Gastroesophageal sphincter (tissue), 4 donors: ENCODE measurements around the gene KIAA1191. TPM values are rescaled to one million over a fixed set of nuclear protein-coding genes. Genes with fewer than 3 reads are reported as not detected.

Source experiments
- ATAC-seq: fragments of 150-250 bp; one replicate; pipeline ENCODE4 v1.9.1; 2016; ENCODE audit warnings: mild to moderate bottlenecking, moderate library complexity
- H3K27ac ChIP-seq, 4 donors: fragments of 200-600 bp; sonication (generic) in 3 of 4; 1 replicate in 3 of 4; 2 replicates in 1 of 4; pipeline ENCODE4 v1.5.1; 2016 to 2019
- H3K27me3 ChIP-seq: fragments of 200-600 bp; sonication (generic); one replicate; pipeline ENCODE4 v1.5.1; 2019
- H3K36me3 ChIP-seq, 2 donors: fragments of 200-600 bp; sonication (generic); one replicate each; pipeline ENCODE4 v1.5.1; 2019; ENCODE audit warnings: control low read depth in 1 of 2
- H3K4me1 ChIP-seq, 3 donors: fragments of 200-600 bp; sonication (generic); 1 replicate in 2 of 3; 2 replicates in 1 of 3; pipeline ENCODE4 v1.5.1; 2016 to 2019; ENCODE audit warnings: control low read depth in 2 of 3
- H3K4me3 ChIP-seq, 2 donors: fragments of 200-600 bp; sonication (generic); one replicate each; pipeline ENCODE4 v1.5.1; 2019; ENCODE audit warnings: mild to moderate bottlenecking in 1 of 2, moderate library complexity in 1 of 2
- H3K9me3 ChIP-seq, 3 donors: fragments of 200-600 bp; sonication (generic); one replicate each; pipeline ENCODE4 v1.5.1; 2017 to 2019; ENCODE audit warnings: control low read depth in 2 of 3
- CTCF ChIP-seq, 4 experiments: fragments of 200-600 bp in 2 of 4; fragments of 450-650 bp in 2 of 4; sonication (generic) in 1 of 4; IDR thresholded peaks; one replicate each; pipeline ENCODE4 v1.5.1; 2017 to 2019; ENCODE audit warnings: antibody characterized with exemption in 4 of 4, mild to moderate bottlenecking in 2 of 4, moderate library complexity in 2 of 4
- EP300 ChIP-seq: sonication (generic); formaldehyde crosslinking; IDR thresholded peaks from one replicate; pipeline ENCODE4 v1.6.1; 2017; ENCODE audit warnings: antibody characterized with exemption, mild to moderate bottlenecking
- POLR2A ChIP-seq, 2 donors: fragments of 450-650 bp; IDR thresholded peaks; one replicate each; pipeline ENCODE4 v1.6.1; 2017; ENCODE audit warnings: antibody characterized with exemption in 2 of 2, mild to moderate bottlenecking in 2 of 2, moderate library complexity in 1 of 2
- POLR2AphosphoS5 ChIP-seq: sonication (generic); formaldehyde crosslinking; IDR thresholded peaks from one replicate; pipeline ENCODE4 v1.6.1; 2017; ENCODE audit warnings: antibody characterized with exemption
- WGBS, 2 donors: methylation state at CpG; one replicate each; pipeline ENCODE4 v1.1.5; 2018; ENCODE audit warnings: low coverage in 1 of 2; 5-methylcytosine and 5-hydroxymethylcytosine counted together
- total RNA-seq, 4 donors: library from RNA; depleted of rRNA; stranded (reverse); fragments of >200 nt; gene quantifications; one replicate each; pipeline ENCODE4 v1.1.0, GENCODE V29; 2016

KIAA1191 gene
- total RNA-seq, 4 donors from 2014 or later, result 130 to 157 (median 140) TPM

- peak overlapping the region in 2 of 4 donors; percentile 15 to 53 for H3K27ac ChIP-seq
- 68 to 72% methylated on average over 3 to 5 of the region's 6 CpGs for WGBS, 2 donors
- H3K9me3 ChIP-seq, result no peaks in the 10 kb centered on the region
- no peak overlapping the region for H3K4me3 ChIP-seq
- TF ChIP-seq POLR2A (IDR thresholded peaks at IDR 0.05), result no peak
- no peak for TF ChIP-seq CTCF (IDR thresholded peaks at IDR 0.05)
- TF ChIP-seq POLR2AphosphoS5, result no peak
- no peak for TF ChIP-seq EP300
- peak; percentile 71 for ATAC-seq
- peaks cover 0 to 77% of the 10 kb centered on the region in 2 donors for H3K36me3 ChIP-seq
- no peaks in the 10 kb centered on the region for H3K27me3 ChIP-seq
- H3K4me1 ChIP-seq, result peaks cover 0 to 48% (median 9%) of the 10 kb centered on the region in 3 donors
Observed at GRCh38 chr5:176407456-176408251, 46.1 kb upstream of the KIAA1191 start.

- TF ChIP-seq POLR2AphosphoS5 (no peak), POLR2A (IDR thresholded peaks at IDR 0.05) (no peak), EP300 (no peak), CTCF (IDR thresholded peaks at IDR 0.05) (no peak)
- Histone ChIP-seq H3K27ac (no peak overlapping the region), H3K4me1 (peaks cover 0 to 43% (median 4%) of the 10 kb centered on the region in 3 donors), H3K4me3 (no peak overlapping the region), H3K9me3 (no peaks in the 10 kb centered on the region), H3K36me3 (peaks cover 0 to 77% of the 10 kb centered on the region in 2 donors), H3K27me3 (no peaks in the 10 kb centered on the region)
- WGBS, 2 donors, result 73% methylated on average over 6 of the region's 9 CpGs; no CpG with 5 or more reads in 1 of the 2 donors
- ATAC-seq, result no peak
Observed at GRCh38 chr5:176406436-176407052, 45.0 kb upstream of the KIAA1191 start.

DNA sequence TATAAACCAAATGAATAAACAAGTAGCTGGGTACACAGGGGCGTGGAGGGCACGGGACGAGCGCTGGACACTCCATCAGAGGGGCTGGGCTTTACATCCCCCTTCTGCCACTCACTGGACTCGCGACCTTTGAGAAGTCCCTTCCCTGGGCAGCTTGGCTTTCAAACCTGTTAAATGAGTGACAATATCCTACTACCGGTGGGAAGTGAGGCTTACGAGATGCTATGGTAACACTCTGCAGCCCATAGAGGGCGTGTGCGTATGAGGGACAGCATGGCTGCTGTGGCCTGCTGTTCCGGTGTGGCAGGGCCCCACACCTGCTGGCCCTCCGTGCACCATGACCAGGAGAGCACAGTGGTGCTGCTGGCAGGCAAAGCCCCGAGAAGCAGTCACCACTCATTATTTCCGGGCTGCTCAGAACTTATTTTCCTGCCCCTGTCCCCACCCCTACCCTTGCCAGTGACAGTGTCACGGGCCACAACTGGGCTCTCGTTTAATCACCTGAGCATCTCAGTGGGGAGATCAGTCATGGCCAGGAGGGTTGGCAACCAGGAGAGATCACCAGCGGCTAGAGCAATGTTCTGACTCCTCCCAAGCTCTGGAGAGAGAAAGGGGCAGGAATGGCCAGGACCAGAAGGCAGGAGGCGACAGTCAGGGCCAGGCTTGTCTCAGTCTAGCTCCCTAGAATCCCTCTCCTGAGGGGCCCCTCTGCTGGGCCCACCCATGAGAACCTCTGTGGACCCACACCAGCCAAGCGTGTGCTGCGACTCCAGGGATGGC lies 44.3 kb upstream of the KIAA1191 start:
- H3K27ac ChIP-seq, result no peak overlapping the region
- H3K9me3 ChIP-seq, result no peaks in the 10 kb centered on the region
- H3K27me3 ChIP-seq, result no peaks in the 10 kb centered on the region
- TF ChIP-seq POLR2A (IDR thresholded peaks at IDR 0.05), result no peak
- no peak for TF ChIP-seq EP300
- no peak for TF ChIP-seq POLR2AphosphoS5
- H3K4me1 ChIP-seq, result peaks cover 0 to 36% (median 0%) of the 10 kb centered on the region in 3 donors
- H3K36me3 ChIP-seq, result peaks cover 0 to 80% of the 10 kb centered on the region in 2 donors
- 76% methylated on average over 6 of the region's 20 CpGs; no CpG with 5 or more reads in 1 of the 2 donors for whole genome bisulfite sequencing, 2 donors
- ATAC-seq, result no peak
- H3K4me3 ChIP-seq, result no peak overlapping the region

DNA sequence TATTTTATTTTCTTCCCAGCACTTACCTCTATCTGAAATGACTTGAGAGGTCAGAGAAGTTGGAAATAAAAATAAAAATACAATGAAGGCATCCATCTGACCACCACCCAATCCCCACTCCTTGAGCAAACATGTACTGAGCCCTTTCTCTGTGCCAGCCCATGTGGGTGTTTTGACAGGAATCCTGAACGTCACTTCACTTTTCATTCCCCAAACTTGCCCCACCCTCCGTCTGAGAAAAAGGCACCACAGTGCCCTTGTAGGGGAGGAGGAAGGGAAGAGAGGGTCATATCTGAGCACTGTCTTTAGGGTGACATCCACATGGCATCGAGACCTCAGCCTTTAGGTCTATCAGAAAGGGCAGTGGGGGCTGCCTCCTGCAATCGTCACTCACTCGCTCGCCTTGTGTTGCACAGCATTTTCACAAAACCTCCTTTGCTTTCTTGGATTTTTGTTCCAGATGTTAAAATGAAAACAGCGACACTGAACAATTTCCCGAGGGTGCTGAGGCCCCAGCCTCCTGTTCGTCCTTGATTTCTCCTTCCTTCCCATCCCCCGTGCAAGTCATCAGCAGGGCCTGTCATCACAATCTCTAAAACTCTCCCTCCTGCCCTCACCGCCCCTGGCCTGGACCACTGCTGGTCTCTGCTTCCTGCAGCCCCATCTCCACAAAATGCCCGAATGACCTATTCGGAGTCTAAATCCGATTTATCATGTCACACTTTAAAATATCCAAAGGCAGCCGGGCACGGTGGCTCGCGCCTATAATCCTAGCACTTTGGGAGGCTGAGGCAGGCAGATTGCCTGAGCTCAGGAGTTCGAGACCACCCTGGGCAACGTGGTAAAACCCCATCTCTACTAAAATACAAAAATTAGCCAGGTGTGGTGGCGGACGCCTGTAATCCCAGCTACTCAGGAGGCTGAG lies 40.0 kb upstream of the KIAA1191 start:
- Histone ChIP-seq H3K36me3 (peaks cover 0 to 67% of the 10 kb centered on the region in 2 donors), H3K4me1 (peaks cover 0 to 16% (median 0%) of the 10 kb centered on the region in 3 donors), H3K27me3 (no peaks in the 10 kb centered on the region), H3K27ac (no peak overlapping the region), H3K9me3 (no peaks in the 10 kb centered on the region), H3K4me3 (no peak overlapping the region)
- ATAC-seq, result no peak
- TF ChIP-seq POLR2A (IDR thresholded peaks at IDR 0.05), result no peak
- TF ChIP-seq POLR2AphosphoS5, result no peak
- no peak for TF ChIP-seq CTCF (IDR thresholded peaks at IDR 0.05)
- TF ChIP-seq EP300, result no peak
- WGBS, 2 donors, result 86 to 87% methylated on average over 15 to 20 of the region's 22 CpGs
